Measurements from ENCODE around the gene CDK14.

The CDK14 gene

DNA sequence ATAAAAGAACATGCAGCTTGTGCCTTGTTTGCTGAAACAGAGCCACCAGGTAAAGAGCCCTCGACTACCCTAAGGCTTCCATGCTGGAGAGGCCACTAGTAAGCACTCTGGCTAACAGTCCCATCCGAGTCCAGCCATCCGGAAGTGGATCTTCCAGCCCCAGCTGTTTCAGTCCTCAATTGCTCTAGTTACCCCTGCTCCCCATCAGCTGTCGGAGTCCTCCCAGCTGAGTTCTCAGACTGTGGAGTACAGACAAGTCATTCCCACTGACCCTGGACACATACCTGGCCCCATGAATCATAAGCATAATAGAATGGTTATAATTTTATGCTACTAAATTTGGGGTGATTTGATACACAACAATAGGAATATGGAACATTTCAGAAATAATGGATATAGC lies 654.6 kb downstream of the CDK14 start:
- Mint-ChIP-seq H3K27ac (no peak overlapping the region), H3K4me3 (no peak overlapping the region), H3K9me3 (peaks cover 3% of the 10 kb centered on the region), H3K27me3 (peaks cover 3% of the 10 kb centered on the region), H3K36me3 (no peaks in the 10 kb centered on the region), H3K4me1 (no peaks in the 10 kb centered on the region)
- no peak for DNase-seq
- CTCF ChIA-PET = no interaction called here

DNA sequence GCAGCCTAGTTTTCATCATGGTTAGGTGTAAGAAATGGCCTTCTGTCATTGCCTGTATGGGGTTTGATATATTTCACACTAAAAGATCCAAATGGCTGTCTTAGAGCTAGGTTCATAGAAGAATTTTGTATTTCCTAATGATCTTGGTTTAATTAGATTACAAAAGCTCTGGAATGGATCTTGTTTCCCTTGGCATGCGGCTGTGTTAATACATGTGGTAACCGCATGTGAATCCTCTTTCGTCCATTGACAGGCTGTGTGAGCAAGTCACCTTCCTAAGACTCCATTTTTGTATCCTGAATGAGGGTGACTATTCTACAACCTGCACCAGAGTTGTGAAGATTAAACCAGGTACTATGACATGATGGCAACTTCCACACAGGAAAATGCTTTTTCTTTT lies 655.8 kb downstream of the CDK14 start:
- H3K4me1 Mint-ChIP-seq = no peaks in the 10 kb centered on the region
- peaks cover 3% of the 10 kb centered on the region for H3K27me3 Mint-ChIP-seq
- CTCF ChIA-PET = interaction anchor here (0.6 kb wide), 1 partner anchor 730 kb away, joined by 3 read pairs; no protein-coding TSS in a partner anchor
- no peaks in the 10 kb centered on the region for H3K36me3 Mint-ChIP-seq
- peaks cover 11% of the 10 kb centered on the region for H3K9me3 Mint-ChIP-seq
- DNase-seq = no peak
- no peak overlapping the region for H3K27ac Mint-ChIP-seq
- no peak overlapping the region for H3K4me3 Mint-ChIP-seq
